ENCODE results near the gene PREB.

The PREB gene

DNA sequence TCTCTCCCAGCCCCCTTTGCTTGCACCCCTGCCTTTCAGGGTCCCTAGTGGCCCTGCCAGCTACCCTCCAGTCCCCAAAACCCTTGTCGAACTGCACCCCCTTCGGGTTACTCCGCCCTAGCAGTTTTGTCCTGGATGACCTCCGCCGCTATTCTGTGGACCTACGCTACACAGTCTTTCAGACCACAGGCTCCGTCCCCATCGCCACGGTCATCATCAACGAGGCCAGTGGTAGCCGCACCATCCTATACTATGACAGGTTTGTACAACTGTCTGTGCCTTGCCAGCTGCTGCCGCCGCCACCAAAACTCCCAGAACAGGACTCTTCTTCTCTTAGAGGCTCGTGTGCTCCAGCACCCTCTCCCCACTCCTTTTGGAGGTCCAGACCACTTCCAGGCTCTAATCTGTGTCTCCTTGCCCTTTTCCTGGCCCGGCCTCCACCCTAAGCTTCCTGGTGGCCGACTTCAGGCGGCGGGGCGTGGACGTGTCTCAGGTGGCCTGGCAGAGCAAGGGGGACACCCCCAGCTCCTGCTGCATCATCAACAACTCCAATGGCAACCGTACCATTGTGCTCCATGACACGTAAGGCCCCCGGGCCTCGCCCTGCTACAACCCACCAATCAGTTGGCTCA is 40.0 kb downstream of the PREB start:
- no peak for DNase-seq

GRCh38 chr2:27093430-27094352 is 40.7 kb downstream of the PREB start:
- no peak for DNase-seq

DNA sequence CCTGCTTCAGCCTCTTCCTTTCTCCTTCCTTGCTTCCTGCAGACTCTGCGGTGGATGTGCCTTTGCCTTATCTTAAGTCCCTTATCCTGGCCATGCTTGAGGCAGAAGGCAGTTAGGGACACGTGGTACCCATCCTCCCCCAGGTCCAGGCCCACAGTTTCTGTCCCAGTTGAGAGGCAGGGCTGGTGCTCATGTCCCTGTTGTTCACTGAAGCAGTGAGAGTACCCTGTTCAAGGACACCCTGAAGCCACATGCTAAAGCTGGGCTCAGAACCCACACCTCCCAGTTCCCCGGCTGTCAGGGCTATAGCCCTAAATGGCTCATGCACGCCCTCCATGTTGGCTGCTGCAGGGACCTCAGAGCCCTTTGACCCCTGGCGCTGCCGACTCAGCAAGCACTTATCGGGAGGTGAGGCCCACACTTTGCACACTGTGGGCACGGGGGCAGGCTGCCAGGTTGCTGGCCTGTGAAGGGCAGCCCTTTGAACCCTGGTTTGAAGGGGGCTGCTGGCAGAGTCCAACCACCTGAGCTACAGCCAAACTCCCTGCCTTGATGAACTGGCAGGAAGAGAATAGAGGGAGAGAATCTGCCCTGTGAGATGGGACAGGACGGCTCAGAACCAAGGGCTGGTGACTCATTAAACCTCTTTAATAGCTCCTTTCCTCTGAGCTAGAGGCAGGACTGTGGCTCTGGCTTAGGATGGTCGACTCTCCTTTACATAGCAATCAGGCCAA is 41.6 kb downstream of the PREB start:
- no peak for DNase-seq

DNA sequence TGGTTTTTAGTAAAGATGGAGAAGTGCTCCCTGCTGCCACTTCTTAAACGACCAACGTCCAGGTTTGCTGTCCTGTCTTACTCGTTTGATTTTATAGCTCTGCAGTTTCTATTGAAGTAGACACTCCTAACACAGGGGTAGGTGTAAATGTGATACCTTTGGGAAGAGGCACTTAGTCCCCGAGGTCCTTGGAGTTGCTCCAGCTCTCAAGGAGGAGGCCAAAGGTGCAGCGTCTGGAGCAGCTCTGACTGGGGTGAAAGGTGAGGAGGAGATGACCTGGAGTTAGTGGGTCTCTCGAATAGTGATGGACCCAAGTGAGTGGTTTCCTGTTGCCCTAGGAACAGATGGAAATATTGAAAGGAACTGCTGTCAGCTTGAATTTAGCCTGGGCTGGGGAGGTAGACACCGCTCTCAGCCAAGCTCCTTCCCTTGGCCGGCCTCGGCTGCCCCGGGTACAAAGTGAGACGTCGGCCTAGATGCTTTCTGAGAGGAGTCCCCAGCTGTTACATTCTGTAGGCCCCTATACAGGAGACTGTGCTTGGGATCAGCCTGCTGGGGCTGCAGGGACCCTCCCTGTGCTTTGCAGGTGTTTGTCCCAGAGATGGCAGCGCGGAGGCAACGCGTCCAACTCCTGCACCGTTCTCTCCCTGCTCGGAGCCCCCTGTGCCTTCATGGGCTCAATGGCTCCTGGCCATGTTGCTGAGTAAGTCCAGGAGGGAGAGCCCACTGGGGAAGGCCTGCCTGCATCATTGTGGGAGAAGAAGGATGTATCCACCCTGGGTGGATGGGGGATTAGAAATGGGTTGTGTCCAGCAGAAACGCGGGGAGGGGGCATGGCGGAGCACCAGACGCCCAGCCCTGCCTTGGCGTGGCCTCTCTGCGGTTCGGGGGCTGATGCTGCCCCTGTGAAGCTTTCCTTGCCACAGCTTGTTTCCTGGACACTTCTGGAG is 42.4 kb downstream of the PREB start:
- no peak for DNase-seq

- DNase-seq: no peak
Observed at GRCh38 chr2:27089111-27089954, 45.1 kb downstream of the PREB start.

DNA sequence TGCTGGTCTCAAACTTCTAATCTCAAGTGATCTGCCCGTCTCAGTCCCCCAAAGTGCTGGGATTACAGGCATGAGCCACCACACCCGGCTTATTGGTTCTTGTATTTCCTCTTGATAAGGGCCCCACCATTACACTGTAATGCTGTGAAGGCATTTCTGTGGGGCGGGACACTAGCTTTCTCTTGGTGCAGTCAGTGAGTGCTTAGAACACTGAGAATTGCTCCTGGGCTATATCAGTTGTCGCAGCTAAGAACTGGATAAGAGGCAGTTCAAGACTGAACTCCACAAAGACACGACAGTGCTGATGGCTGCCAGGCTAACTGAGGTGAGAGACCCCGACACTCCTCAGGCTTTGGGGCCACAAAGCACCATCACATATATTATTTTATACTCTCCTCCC is 45.8 kb downstream of the PREB start:
- DNase-seq: no peak

DNA sequence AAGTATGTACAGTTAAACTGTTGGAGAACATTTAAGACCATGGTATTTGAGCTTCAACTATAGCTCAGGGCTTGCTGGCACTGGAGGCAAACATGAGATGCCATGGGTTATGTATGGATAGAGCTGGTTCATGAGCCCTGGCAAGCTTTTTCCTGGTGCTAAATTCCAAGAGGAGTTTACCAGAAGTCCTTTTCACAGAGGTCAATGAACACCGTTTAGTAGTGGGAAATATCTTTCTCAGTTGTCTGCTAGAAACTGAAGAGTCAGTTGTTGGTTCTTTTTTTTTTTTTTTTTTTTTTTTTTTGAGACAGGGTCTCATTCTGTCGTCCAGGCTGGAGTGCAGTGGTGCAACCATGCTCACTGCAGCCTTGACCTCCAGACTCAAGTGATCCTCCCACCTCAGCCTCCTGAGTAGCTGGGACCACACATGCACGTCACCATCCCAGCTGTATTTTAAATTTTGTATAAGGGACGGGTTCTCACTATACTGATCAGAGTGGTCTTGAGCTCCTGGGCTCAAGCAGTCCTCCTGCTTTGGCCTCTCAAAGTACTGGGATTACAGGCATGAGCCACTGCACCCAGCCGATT is 46.5 kb downstream of the PREB start:
- no peak for DNase-seq

- no peak for DNase-seq
Observed at GRCh38 chr2:27086724-27087593, 47.5 kb downstream of the PREB start, which contains the start of gene KHK. Gene KHK (plus strand): TSS chr2:27086772. CDS start chr2:27087260, 488 bp downstream.

GRCh38 chr2:27086090-27086723 is 48.2 kb downstream of the PREB start:
- peak; percentile 98 for DNase-seq

DNA sequence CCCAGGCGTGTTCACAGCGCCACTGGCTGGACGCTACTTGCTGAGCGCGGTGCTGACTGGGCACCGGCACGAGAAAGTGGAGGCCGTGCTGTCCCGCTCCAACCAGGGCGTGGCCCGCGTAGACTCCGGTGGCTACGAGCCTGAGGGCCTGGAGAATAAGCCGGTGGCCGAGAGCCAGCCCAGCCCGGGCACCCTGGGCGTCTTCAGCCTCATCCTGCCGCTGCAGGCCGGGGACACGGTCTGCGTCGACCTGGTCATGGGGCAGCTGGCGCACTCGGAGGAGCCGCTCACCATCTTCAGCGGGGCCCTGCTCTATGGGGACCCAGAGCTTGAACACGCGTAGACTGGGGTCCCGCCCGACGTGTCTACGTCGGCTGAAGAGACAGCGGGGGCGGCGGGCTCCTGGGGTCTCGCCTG is 48.8 kb downstream of the PREB start:
- peak; percentile 29 for DNase-seq

GRCh38 chr2:27085062-27085672 is 49.3 kb downstream of the PREB start:
- DNase-seq: no peak

- DNase-seq: no peak
Observed at GRCh38 chr2:27084297-27085061, 50.0 kb downstream of the PREB start.

DNA sequence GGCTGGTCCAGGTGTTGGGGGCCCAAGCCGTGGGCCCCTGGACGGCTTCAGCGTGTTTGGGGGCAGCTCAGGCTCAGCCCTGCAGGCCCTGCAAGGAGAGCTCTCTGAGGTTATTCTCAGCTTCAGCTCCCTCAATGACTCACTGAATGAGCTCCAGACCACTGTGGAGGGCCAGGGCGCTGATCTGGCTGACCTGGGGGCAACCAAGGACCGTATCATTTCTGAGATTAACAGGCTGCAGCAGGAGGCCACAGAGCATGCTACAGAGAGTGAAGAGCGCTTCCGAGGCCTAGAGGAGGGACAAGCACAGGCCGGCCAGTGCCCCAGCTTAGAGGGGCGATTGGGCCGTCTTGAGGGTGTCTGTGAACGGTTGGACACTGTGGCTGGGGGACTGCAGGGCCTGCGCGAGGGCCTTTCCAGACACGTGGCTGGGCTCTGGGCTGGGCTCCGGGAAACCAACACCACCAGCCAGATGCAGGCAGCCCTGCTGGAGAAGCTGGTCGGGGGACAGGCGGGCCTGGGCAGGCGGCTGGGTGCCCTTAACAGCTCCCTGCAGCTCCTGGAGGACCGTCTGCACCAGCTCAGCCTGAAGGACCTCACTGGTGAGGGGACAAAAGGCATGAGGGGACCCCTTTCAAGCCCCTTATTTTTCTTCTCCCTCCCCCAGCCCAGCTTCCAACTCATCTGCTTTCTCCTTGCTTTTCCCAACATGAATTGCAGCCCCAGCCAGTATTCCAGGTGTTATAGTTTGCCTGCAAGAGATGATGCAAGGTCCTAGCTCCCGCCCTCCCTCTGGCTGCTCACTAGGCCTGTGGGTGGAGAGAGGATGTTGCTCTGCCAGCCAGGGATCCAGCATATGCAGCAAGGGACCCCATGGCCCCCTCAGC is 50.8 kb downstream of the PREB start:
- DNase-seq: no peak

- no peak for DNase-seq
Observed at GRCh38 chr2:27082773-27083409, 51.5 kb downstream of the PREB start.

GRCh38 chr2:27081984-27082772 is 52.3 kb downstream of the PREB start:
- no peak for DNase-seq
